Measurements from ENCODE around the gene TNRC6C.

Gene TNRC6C

DNA sequence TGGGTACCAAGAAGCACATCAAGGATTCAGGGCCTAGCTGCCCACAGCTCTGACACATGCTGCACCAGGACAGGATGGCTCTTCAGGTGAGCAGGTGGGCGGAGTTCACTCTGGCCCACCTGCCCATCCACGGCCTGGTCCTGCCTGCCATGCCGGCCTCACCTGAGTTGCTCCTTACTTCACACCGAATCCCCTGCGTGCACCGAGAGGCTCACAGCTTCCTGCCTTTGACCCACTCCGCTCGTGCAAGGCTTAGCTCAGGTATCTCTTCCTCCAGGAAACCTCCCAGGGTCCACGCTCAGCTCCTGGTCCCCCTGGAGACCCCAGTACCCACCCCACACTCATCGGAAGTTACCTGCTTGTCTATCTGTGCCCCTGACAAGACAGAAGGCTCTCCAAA is 21.6 kb upstream of the TNRC6C start:
- TF ChIP-seq CTCF (IDR thresholded peaks at IDR 0.05; ENCODE audit: low read depth, low read length), result no peak
- no peaks in the 10 kb centered on the region for H3K27me3 ChIP-seq
- no peaks in the 10 kb centered on the region for H3K4me1 ChIP-seq
- no peaks in the 10 kb centered on the region for H3K36me3 ChIP-seq
- H3K9me3 ChIP-seq, result no peaks in the 10 kb centered on the region
- DNase-seq, result no peak
- no peak overlapping the region for H3K4me3 ChIP-seq (ENCODE audit: low read depth, low read length)

- TF ChIP-seq CTCF (IDR thresholded peaks at IDR 0.05; ENCODE audit: low read depth, low read length), result no peak
- H3K36me3 ChIP-seq, result no peaks in the 10 kb centered on the region
- no peak overlapping the region for H3K4me3 ChIP-seq (ENCODE audit: low read depth, low read length)
- no peaks in the 10 kb centered on the region for H3K9me3 ChIP-seq
- H3K27me3 ChIP-seq, result no peaks in the 10 kb centered on the region
- no peak for DNase-seq
- no peaks in the 10 kb centered on the region for H3K4me1 ChIP-seq
Observed at GRCh38 chr17:77941004-77941403, 17.5 kb upstream of the TNRC6C start.

- Histone ChIP-seq H3K36me3 (no peaks in the 10 kb centered on the region), H3K9me3 (no peaks in the 10 kb centered on the region), H3K4me1 (no peaks in the 10 kb centered on the region), H3K27me3 (no peaks in the 10 kb centered on the region), H3K4me3 (ENCODE audit: low read depth, low read length) (no peak overlapping the region)
- no peak for TF ChIP-seq CTCF (IDR thresholded peaks at IDR 0.05; ENCODE audit: low read depth, low read length)
- DNase-seq, result no peak
Observed at GRCh38 chr17:77942112-77942988, 16.2 kb upstream of the TNRC6C start.

DNA sequence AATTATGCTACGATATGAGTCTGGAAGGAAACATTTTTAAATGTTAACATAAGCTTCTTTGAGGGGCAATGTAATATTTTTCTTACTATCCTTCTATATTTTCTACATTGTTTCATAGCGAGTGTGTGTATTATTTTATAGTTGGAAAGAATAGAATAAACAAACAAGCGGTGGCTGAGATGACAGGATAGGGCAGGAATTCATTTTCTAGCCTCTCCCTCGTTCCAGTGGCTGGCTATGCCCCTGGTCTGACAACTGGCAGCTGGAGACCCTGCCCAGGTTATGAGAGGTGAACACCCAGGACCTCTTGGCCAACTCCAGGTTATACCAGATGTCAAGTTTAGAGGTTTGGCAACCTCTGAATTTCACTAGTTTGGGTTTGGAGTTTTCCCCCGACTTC is 14.5 kb upstream of the TNRC6C start:
- Histone ChIP-seq H3K9me3 (no peaks in the 10 kb centered on the region), H3K27me3 (no peaks in the 10 kb centered on the region), H3K4me1 (no peaks in the 10 kb centered on the region), H3K4me3 (ENCODE audit: low read depth, low read length) (no peak overlapping the region), H3K36me3 (no peaks in the 10 kb centered on the region)
- TF ChIP-seq CTCF (IDR thresholded peaks at IDR 0.05; ENCODE audit: low read depth, low read length), result no peak
- DNase-seq, result no peak

DNA sequence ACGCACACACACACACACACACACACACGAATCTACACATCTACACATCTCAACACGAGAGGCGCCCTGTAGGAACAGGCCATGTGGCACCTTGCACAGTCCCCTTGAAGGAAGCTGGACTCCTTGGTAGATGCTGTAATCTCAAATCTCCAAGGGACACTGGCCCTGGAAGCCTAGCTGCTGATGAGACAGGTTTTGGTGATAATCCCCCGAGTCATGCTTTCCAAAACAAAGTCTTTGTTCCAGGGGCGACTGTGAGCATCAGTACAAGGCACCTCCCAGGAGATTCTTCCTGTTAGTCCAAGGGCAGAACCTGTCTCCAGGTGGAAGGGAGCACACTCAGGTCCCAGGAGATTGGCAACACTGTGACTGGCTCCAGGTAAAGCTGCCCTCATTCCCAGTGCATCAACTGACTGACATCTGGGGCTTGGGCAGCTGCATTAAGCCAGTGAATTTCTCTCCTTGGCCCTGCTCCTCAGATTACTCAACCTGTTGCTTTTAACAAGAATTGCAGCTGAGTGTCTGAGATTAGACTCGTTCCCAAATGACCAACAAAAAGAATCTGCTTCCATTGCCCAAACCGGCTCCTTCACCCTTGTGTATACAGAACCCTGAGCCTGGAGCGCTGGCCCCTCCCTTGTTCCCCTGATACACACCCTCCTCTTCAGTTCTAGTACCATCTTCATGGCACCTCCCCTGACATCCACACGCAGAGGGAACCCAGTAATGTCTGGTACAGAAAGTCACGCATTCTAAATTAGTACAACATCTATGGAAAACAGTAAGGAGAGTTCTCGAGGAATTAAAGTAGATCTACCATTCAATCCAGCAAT is 13.9 kb upstream of the TNRC6C start:
- Histone ChIP-seq H3K27me3 (no peaks in the 10 kb centered on the region), H3K36me3 (no peaks in the 10 kb centered on the region), H3K4me1 (no peaks in the 10 kb centered on the region), H3K4me3 (ENCODE audit: low read depth, low read length) (no peak overlapping the region), H3K9me3 (no peaks in the 10 kb centered on the region)
- TF ChIP-seq CTCF (IDR thresholded peaks at IDR 0.05; ENCODE audit: low read depth, low read length), result no peak
- no peak for DNase-seq
